GM19099 (cell line): ENCODE data around the gene AHSG.
A peak's percentile ranks its signal among the peaks of the same experiment; 100 is the strongest.

Source experiments
- POLR2A ChIP-seq: IDR thresholded peaks from 3 replicates; pipeline ENCODE4 v1.6.1; 2011; ENCODE audit warnings: low read depth; ENCODE audit not compliant: insufficient read length; ENCODE audit errors: extremely low read depth

Gene AHSG

GRCh38 chr3:186612721-186613636 lies at the start of gene AHSG:
Gene AHSG (plus strand): TSS chr3:186613060. CDS start chr3:186613142, 82 bp downstream.
- no peak for TF ChIP-seq POLR2A

- TF ChIP-seq POLR2A = no peak
These were observed 48.3 kb upstream of the AHSG start for GRCh38 chr3:186564586-186564985.

- no peak for TF ChIP-seq POLR2A
These were observed 46.1 kb upstream of the AHSG start for GRCh38 chr3:186566772-186567071.

- TF ChIP-seq POLR2A = peak; percentile 98
These were observed 45.6 kb upstream of the AHSG start, which contains the start of gene TBCCD1 for GRCh38 chr3:186567072-186567921. Gene TBCCD1 (minus strand): TSS chr3:186567339. CDS start chr3:186564329, 3,010 bp downstream.

- TF ChIP-seq POLR2A = no peak
These were observed 43.1 kb upstream of the AHSG start for GRCh38 chr3:186569779-186570095.

GRCh38 chr3:186570096-186570940 lies 42.5 kb upstream of the AHSG start, which contains the start of gene DNAJB11:
Gene DNAJB11 (plus strand): TSS chr3:186570720. CDS start chr3:186570898, 178 bp downstream.
- TF ChIP-seq POLR2A = peak; percentile 90

GRCh38 chr3:186570941-186571643 lies 41.8 kb upstream of the AHSG start:
- TF ChIP-seq POLR2A = no peak

- TF ChIP-seq POLR2A = no peak
These were observed 41.2 kb upstream of the AHSG start for GRCh38 chr3:186571644-186572013.

GRCh38 chr3:186577521-186577920 lies 35.3 kb upstream of the AHSG start:
- TF ChIP-seq POLR2A = no peak

GRCh38 chr3:186580785-186581184 lies 32.1 kb upstream of the AHSG start:
- no peak for TF ChIP-seq POLR2A

- TF ChIP-seq POLR2A = no peak
These were observed 30.3 kb upstream of the AHSG start for GRCh38 chr3:186582541-186582940.

- TF ChIP-seq POLR2A = no peak
These were observed 29.0 kb upstream of the AHSG start for GRCh38 chr3:186583831-186584230.

- no peak for TF ChIP-seq POLR2A
These were observed 25.7 kb upstream of the AHSG start for GRCh38 chr3:186587183-186587582.

GRCh38 chr3:186588632-186589031 lies 24.2 kb upstream of the AHSG start:
- no peak for TF ChIP-seq POLR2A
